Measurements from ENCODE around the gene E2F3.

E2F3 gene

DNA sequence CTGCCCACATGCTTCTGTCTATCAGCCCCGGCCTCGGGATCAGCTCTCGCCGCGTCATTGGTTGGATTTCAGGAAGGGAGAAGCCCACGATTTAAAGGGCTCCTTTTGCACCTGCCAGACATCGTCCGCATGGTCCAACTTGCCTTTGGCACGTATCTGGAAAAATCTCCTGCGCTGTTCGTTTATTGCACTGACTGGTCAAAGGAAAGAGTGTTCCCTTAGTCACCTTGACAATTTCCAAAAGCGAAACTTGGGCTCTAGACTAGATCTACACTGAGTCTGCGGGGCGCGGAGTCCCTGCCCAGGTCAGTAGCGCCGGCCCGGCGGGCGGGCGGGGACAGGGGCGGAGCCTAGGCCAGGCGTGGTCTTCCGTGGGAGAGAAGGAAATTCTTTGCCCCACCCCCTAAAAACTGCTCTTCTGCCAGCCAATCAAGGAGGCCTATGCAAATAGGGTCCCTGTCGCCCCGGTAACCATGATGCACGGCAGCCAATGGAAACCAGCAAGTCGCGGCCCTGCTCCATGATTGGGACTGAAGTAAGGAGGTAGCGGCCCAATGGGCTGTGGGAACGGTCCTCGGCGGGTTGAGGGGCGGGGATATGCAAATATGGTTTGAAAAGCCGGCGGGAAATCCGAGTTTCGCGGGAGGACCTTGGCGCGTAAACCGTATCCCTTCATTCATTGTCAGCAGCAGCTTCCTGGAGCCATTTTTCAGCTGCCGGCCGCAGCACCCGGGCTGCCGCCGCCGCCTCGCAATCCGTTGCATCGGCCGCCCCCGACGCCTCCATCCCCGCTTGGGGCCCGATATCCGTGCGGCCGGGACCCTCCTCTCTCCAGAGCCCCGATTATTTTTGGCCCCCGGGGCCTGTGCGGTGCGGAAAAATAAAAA lies at the start of gene E2F3:
Gene E2F3, plus strand, starts transcription at position 675 of the 887 bp plus-strand sequence. CDS start 354 bp downstream, outside the sequence.
- DNase-seq, result peak; percentile 99

DNA sequence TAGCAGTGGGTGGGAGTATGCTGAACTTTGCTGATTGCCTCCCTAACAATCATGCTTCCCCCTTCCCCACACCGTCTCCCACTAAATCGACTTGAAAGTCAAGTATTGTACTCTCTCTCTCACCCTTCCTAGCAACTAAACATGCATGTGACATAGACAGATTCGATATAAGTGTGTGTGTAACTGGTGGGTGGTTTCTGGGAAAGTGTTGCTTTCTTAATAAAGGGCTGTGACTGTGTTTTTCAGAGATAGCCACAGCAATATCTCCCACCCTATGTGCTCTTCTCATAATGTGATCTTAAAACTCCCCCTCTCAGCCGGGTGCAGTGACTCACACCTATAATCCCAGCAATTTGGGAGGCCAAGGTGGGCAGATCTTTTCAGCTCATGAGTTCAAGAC lies 49.3 kb upstream of the E2F3 start:
- no peak for DNase-seq

DNA sequence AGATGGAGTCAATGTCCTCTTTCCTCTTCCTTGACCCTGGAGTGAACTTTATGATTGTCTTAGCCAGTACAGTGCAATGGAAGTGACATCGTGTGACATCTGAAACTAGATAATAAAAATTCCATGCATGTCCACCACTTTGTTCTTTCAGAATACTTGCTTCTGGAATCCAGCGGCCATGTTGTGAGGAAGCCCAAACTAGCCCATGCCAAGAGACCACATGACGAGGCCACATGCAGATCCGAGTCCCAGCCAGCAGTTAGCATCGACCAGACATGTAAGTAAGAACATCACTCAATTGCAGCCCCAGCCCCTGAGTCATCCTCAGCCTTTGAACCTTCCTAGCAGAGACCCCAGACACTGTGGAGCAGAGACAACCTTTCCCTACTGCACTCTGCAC lies 48.5 kb upstream of the E2F3 start:
- DNase-seq, result no peak

DNA sequence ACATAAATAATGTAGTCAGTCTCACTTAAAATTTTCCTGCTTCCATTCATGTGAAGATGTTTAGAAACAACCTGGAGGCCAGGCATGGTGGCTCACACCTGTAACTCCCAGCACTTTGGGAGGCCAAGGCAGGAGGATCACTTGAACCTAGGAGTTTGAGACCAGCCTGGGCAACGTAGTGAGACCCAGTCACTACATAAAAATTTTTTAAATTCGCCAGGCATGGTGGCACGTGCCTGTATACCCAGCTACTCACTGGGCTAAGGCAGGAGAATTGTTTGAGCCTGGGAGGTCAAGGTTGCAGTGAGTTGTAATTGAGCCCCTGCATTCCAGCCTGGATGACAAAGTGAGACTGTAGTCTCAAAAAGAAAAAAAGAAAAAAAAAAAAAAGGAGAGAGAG lies 47.3 kb upstream of the E2F3 start:
- no peak for DNase-seq

DNA sequence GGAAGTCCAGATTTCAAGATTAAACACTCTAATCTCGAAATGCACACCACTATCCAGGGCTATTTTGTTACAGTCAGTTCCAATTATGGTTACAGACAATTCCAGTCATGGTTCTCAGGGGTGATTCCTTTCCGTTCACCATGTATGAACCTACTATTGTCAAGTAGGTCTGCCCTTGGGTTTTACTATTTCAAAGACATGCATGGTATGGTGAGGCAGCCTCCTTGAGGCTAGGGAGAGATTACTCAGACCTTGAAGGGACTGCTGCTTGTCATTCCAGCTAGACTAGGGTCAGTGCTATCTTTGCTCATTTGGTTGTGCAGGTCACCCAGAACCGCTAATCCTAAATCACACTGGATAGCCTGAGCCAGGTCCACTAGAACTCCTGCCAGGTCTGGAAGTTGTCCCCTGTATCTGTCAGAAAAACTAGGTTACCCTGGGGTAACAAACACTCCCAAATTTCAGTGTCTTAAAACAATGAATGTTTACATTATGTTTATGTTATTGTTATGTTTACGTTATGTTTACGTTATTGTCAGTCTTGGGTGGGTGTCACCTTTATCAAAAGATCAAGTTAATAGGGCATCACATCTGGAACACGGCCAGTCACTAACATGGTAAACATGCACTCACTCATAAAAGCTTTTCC lies 41.1 kb upstream of the E2F3 start:
- no peak for DNase-seq

DNA sequence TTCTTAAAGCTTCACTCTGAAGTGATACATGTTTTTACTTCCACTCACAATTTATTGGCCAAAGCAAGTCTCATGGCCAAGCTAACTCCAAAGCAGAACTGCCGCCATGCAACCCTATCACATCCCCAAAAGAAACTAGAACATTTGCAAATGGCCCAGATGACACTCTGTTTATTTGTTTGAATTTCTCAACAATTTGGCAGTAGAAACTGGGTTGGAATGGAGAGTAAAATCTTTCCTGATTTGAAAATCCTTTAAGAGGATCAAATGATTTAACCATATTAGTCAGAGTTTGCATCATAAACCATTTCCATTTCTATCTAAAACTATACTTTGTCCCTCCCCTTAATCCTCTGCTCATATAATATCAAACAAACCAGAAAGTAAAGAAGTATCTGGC lies 39.1 kb upstream of the E2F3 start:
- no peak for DNase-seq

GRCh38 chr6:20364327-20364726 lies 37.4 kb upstream of the E2F3 start:
- no peak for DNase-seq

GRCh38 chr6:20365456-20365855 lies 36.2 kb upstream of the E2F3 start:
- no peak for DNase-seq

GRCh38 chr6:20366082-20366830 lies 35.4 kb upstream of the E2F3 start:
- DNase-seq, result peak; percentile 36 to 40

DNA sequence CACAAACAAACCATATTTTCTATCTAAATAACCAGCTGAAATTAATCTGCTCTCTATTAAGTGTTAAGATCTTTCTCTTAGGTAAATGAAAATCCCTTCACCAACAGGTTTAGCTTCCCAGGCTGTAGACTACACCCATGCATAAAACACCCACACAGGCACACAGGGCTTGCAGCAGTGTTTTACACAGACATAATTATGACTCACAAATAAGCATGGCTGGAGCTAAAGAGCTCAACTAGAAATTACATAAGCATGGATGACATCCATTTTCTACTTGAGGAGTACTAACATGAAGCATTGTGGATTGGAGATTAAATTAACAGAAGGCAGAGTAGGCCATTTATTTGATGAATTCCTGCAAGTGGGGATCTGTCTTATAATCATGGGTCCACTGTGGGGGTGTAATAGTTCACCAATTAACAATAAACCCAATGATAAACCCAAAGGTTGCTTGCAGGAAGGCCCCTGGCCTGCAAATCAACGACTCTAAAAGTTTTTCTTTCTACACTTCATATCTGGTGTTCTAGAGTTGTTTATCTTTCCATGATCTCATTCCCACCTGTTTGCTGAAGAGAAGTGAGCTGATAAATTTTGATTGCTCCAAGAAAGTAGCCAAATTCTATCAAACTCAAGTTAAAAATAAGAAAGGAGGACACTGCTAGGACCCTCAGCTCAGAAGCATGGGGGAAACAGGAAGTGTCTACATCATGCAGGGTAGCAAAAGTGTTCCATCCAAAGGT lies 33.8 kb upstream of the E2F3 start:
- peak; percentile 31 to 50 for DNase-seq

DNA sequence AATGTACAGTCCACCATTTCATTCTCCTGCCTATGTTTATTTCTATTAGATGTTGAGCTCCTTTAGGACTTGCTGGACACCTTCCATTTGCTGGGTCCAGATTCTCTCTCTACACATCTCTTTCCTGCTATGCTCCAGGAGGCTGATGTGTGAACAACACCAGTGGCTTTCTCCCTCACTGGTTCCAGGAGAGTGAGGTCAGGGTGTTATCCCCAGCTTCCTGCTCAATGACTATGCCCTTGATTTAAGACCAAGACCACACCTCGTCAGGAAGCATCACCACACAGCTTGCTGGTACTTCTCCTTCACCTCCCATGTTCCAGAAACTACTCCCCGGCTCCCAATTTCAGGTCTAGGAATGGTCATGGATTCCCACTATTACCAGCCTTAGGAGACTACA lies 31.3 kb upstream of the E2F3 start:
- DNase-seq, result no peak

DNA sequence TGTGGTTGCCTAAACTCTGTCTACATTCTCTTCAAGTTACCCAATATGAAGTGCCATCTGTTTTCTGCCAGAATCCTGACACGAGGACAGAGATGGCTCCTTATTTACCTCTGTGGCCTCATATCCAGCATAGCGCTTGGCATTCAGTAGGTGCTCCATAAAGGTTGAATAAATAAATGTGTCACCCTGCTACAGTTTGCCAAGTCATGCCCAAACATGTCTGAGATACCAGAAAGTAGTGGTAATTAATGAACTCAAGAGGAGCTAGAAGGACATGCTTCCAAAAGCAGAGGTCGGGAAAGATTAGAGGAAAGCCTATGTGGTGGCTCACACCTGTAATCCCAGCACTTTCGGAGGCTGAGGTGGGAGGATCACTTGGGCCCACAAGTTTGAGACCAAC lies 30.9 kb upstream of the E2F3 start:
- DNase-seq, result no peak

DNA sequence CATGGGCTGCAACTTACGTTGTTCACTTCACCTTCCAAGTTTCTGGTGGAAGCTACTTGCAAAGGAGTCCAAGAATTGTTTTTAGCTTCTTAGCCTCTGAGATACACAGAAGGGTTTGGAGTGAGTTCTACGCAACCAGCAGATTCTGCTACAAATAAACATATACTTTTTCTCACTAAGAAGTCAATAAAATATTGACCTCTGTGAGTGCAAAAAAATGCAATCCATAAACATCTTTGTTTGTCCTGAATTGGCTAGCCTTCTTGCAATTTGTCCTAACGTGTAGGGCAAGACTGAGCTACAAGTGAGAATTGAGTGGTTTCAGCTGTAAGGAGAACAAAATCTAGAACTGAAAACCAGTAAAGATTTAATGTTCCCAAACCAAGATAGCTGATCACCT lies 26.2 kb upstream of the E2F3 start:
- DNase-seq, result no peak

DNA sequence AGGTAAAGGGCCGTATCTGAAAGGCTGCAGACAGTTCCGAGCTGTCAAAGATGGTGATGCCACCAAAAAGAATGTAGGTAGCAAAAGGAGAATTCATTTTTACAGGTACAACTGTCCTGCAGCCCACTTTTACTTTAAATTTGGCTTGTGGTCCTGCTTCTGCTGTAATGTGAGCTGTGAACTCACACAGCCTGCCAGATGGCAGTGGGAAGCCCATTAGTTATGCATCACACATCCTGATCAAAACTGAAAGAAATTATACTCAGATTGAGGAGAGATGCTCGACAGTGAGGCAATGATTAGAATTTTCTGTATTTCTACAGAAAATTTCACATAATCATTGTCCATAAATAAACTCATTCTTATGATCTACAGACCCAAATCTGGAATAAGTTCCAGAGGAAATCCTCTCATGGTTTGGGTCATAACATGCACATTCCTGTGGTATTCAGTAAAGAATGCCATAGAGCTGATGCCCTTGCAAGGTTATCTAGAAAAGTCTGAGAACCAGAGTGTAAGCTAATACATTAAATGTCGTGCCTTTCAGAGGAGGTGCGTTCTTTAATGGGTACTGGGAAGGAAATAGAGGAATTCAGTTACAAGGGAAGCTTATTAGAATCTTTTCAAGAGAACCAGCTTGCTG lies 23.9 kb upstream of the E2F3 start:
- DNase-seq, result no peak

GRCh38 chr6:20379231-20379630 lies 22.4 kb upstream of the E2F3 start:
- no peak for DNase-seq

- no peak for DNase-seq
Measured at GRCh38 chr6:20386218-20386617, 15.5 kb upstream of the E2F3 start.

DNA sequence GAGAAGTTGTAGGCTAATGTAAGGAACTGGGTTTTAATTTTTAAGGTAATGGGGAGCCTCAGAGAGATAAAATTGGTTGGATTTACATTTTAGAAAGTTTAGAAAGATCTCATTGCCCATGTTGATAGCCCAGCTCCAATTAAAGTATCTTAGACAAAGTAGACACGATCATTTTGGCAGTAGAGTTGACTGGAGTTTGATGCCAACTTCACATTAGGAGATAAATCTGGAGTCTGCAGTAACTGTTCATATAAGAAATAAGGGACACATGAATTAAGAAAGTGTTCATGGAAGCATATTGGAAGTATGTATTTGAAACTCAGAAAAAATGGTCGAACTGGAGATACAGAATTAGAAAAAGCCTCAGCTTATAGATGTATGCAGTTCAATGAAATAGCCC lies 12.6 kb upstream of the E2F3 start:
- no peak for DNase-seq

GRCh38 chr6:20393297-20393696 lies 8.4 kb upstream of the E2F3 start:
- DNase-seq, result no peak

DNA sequence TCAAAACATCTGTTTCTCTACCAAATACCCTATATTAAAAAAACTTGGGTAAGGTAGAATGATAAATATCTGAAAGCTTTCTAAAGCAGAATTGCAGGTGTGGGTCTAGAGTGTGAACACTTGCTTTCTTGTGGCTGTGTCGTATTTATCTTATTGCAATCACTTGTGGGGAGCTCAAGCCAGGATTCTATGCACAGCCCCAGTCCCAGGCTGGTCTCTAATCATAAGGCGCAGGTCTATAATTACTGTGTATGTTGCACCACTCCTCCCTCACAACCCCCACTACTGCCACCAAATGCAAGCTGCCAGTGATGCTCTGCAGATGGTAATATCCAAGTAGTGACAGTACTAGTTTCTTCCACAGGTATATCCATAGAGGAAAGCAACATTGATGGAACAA lies 2.2 kb upstream of the E2F3 start:
- no peak for DNase-seq

GRCh38 chr6:20400456-20401204 lies 1.0 kb upstream of the E2F3 start:
- peak; percentile 25 to 30 for DNase-seq

GRCh38 chr6:20402092-20402341 lies 338 bp downstream of the E2F3 start:
- DNase-seq, result no peak
